OCI-LY7 (cell line): ENCODE results near the gene TEX2. TPM values are rescaled to one million over a fixed set of nuclear protein-coding genes. Genes with fewer than 3 reads are reported as not detected.

ENCODE experiments used
- BruUV-seq: library from RNA; stranded (reverse); fragments of 400-500 nt; replicated peaks from 2 replicates; lab custom pipeline; 2021; lab: Mats Ljungman, UMichigan
- CTCF ChIA-PET: fragments of 300-600 bp; sonication (Branson Sonifier 250); formaldehyde crosslinking; loops from one replicate; lab custom pipeline; 2022; ENCODE audit warnings: antibody characterized with exemption; ENCODE audit not compliant: unreplicated experiment; lab: Charles Lee
- POLR2A ChIA-PET: fragments of 300-600 bp; sonication (Branson Sonifier 250); formaldehyde crosslinking; loops from one replicate; lab custom pipeline; 2022; ENCODE audit warnings: antibody characterized with exemption; lab: Charles Lee
- DNase-seq: peaks from one replicate; pipeline ENCODE4 v3.0.0-alpha.2; 2015; ENCODE audit warnings: low spot score
- H2AFZ ChIP-seq: fragments of 200-600 bp; sonication (generic), shearing (Covaris generic); 2 replicates; pipeline ENCODE4 v1.6.1; 2014; ENCODE audit warnings: mild to moderate bottlenecking, antibody characterized with exemption, low read length, moderate library complexity
- H3K27ac ChIP-seq: fragments of 200-600 bp; sonication (generic); 2 replicates; pipeline ENCODE4 v1.5.1; 2014; ENCODE audit warnings: mixed run types, low read depth, mild to moderate bottlenecking, moderate library complexity, low read length, inconsistent platforms; ENCODE audit not compliant: poor library complexity, severe bottlenecking
- H3K36me3 ChIP-seq: fragments of 200-600 bp; sonication (generic); 2 replicates; pipeline ENCODE4 v1.6.1; 2014; ENCODE audit warnings: mild to moderate bottlenecking, antibody characterized with exemption, low read length, moderate library complexity, mixed read lengths; ENCODE audit not compliant: insufficient read depth
- H3K4me1 ChIP-seq: fragments of 200-600 bp; sonication (generic); 2 replicates; pipeline ENCODE4 v1.5.1; 2014; ENCODE audit warnings: mild to moderate bottlenecking, low read length; ENCODE audit not compliant: insufficient read depth, poor library complexity, severe bottlenecking
- H3K4me2 ChIP-seq: fragments of 200-600 bp; sonication (generic); 2 replicates; pipeline ENCODE4 v1.6.1; 2014; ENCODE audit warnings: mild to moderate bottlenecking, low read length
- H3K4me3 ChIP-seq: fragments of 200-600 bp; sonication (generic); 2 replicates; pipeline ENCODE4 v1.5.1; 2014; ENCODE audit warnings: mild to moderate bottlenecking, low read depth, low read length; ENCODE audit not compliant: poor library complexity, severe bottlenecking
- H3K79me2 ChIP-seq: fragments of 200-600 bp; sonication (generic); 2 replicates; pipeline ENCODE4 v1.6.1; 2016; ENCODE audit warnings: low read depth, mild to moderate bottlenecking, low read length, moderate library complexity, mixed read lengths; ENCODE audit not compliant: insufficient read depth
- H3K9me2 ChIP-seq: fragments of 200-600 bp; sonication (generic); 2 replicates; pipeline ENCODE4 v1.6.1; 2016; ENCODE audit warnings: mild to moderate bottlenecking, low read length, mixed read lengths; ENCODE audit not compliant: insufficient read depth
- H3K9me3 ChIP-seq: fragments of 200-600 bp; sonication (generic); 2 replicates; pipeline ENCODE4 v1.6.1; 2014; ENCODE audit warnings: mild to moderate bottlenecking, mixed run types, low read length, mixed read lengths
- H4K20me1 ChIP-seq: fragments of 200-600 bp; sonication (generic); 2 replicates; pipeline ENCODE4 v1.6.1; 2014; ENCODE audit warnings: mild to moderate bottlenecking, antibody characterized with exemption, low read length, moderate library complexity, mixed read lengths; ENCODE audit not compliant: insufficient read depth
- EZH2phosphoT487 ChIP-seq: fragments of 200-600 bp; sonication (generic); IDR thresholded peaks from 2 replicates; pipeline ENCODE4 v1.6.1; 2018; ENCODE audit warnings: low read depth, borderline replicate concordance, mild to moderate bottlenecking, mixed run types, antibody characterized with exemption, low read length, moderate library complexity, mixed read lengths
- intact Hi-C: fragments of 100-400 bp; cut with micrococcal nuclease; formaldehyde crosslinking; loops from one replicate; pipeline ENCODE4 v1.10.0; 2022; ENCODE audit not compliant: unreplicated experiment
- total RNA-seq, 2 experiments: library from RNA; depleted of rRNA in 1 of 2; stranded (reverse); fragments of >200 nt in 1 of 2; shearing (Covaris generic) in 1 of 2; gene quantifications; 2 replicates each; pipeline ENCODE4 v1.2.3, GENCODE V29; 2014 to 2022
- TF ChIP-seq, protein P1 (sequence below): fragments of 200-600 bp; sonication (generic); conservative IDR thresholded peaks from 2 replicates; pipeline ENCODE4 v1.5.1; 2014; ENCODE audit warnings: mild to moderate bottlenecking, antibody characterized with exemption, low read length, moderate library complexity, mixed read lengths

TEX2 gene
- total RNA-seq, 2 experiments from 2014 or later, result 7.4 to 12.4 TPM

DNA sequence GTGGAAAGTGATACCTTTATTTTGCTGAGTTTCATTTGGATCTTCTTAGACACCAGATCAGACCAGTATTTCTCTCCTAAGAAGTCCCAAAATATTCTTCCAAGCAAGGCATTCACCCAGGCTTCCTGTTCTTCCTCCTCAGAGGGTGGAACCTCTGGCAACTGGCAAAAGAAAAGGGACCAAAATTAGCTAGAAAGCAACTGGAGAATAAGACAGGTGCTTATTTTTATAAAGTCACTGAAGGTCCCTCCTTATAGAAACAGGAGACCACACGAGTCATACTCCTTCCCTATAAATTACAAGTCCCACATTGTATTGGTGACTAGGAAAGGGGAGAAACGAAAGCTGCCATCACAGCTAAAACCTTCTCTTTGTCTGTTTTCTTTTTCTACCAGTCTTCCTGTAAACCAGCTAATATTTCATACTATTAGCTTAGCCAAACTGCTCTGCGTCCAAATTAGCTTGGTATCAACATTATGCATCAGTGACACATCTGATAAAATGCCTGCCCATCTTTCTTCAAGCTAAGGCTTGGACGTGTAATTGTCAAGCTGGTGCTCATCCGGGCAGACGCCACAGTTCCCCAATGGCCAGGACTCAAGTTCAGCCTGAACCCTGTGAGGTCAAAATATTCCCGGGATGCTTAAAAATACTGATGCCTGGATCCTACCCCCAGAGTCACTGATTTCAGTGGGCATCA, 85.6 kb downstream of the TEX2 start:
- no TSS peak for BruUV-seq
- Histone ChIP-seq H4K20me1 (no peaks in the 10 kb centered on the region), H3K79me2 (no peaks in the 10 kb centered on the region), H3K4me1 (no peaks in the 10 kb centered on the region), H3K27ac (no peak overlapping the region), H3K36me3 (peaks cover 16% of the 10 kb centered on the region), H3K4me3 (no peak overlapping the region), H3K4me2 (no peak overlapping the region), H3K9me3 (no peaks in the 10 kb centered on the region), H3K9me2 (no peaks in the 10 kb centered on the region), H2AFZ (no peak overlapping the region)
- no peak for DNase-seq
- intact Hi-C loops, result no loop called here
- POLR2A ChIA-PET, result interaction anchor here (0.6 to 0.9 kb wide), 2 partner anchors 29 to 317 kb away, joined by 3 to 8 read pairs; no protein-coding TSS in a partner anchor
- CTCF ChIA-PET, result interaction anchor here (1.1 kb wide), 1 partner anchor 9 kb away, joined by 4 read pairs; no protein-coding TSS in a partner anchor
- TF ChIP-seq, protein P1, sequence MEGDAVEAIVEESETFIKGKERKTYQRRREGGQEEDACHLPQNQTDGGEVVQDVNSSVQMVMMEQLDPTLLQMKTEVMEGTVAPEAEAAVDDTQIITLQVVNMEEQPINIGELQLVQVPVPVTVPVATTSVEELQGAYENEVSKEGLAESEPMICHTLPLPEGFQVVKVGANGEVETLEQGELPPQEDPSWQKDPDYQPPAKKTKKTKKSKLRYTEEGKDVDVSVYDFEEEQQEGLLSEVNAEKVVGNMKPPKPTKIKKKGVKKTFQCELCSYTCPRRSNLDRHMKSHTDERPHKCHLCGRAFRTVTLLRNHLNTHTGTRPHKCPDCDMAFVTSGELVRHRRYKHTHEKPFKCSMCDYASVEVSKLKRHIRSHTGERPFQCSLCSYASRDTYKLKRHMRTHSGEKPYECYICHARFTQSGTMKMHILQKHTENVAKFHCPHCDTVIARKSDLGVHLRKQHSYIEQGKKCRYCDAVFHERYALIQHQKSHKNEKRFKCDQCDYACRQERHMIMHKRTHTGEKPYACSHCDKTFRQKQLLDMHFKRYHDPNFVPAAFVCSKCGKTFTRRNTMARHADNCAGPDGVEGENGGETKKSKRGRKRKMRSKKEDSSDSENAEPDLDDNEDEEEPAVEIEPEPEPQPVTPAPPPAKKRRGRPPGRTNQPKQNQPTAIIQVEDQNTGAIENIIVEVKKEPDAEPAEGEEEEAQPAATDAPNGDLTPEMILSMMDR, result no peak
- TF ChIP-seq EZH2phosphoT487, result no peak

DNA sequence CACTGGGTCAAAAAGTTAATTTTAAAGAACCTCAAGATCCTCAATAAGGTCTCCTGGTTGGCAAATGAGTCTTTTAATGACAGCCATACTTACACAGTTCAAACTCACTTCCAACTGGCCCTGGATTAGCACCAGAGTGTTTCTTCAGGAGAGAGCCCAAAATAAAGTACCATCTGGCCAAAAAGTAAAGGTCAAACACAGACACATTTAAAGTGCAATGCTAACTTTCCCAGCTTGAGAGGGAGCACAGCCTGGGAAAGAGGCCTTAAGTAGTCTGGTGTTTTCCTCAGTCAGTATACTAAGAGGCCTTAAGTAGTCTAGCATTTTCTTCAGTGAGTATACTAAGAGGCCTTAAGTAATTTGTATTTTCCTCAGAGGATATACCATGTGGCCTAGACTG, 86.5 kb downstream of the TEX2 start:
- POLR2A ChIA-PET, result interaction anchor here (0.9 to 1.4 kb wide), 3 partner anchors 9 to 59 kb away, joined by 4 to 8 read pairs (median 4); no protein-coding TSS in a partner anchor
- DNase-seq, result no peak

More for the DNA sequence above, 86.5 kb downstream of the TEX2 start:
- TF ChIP-seq, protein P1, result no peak
- no peak for TF ChIP-seq EZH2phosphoT487
- intact Hi-C loops, result no loop called here
- H3K4me2 ChIP-seq, result no peak overlapping the region
- H3K9me2 ChIP-seq, result no peaks in the 10 kb centered on the region
- H3K27ac ChIP-seq, result no peak overlapping the region
- H3K4me3 ChIP-seq, result no peak overlapping the region
- no peaks in the 10 kb centered on the region for H3K79me2 ChIP-seq
- CTCF ChIA-PET, result no interaction called here
- no peaks in the 10 kb centered on the region for H3K4me1 ChIP-seq
- no peaks in the 10 kb centered on the region for H3K9me3 ChIP-seq
- H3K36me3 ChIP-seq, result peaks cover 16% of the 10 kb centered on the region
- no peaks in the 10 kb centered on the region for H4K20me1 ChIP-seq
- no peak overlapping the region for H2AFZ ChIP-seq
- BruUV-seq, result no TSS peak
